ENCODE measurements around the gene LCOR.

GRCh38 chr10:97020452-97021400 lies 188.6 kb downstream of the LCOR start:
- TF ChIP-seq CTCF (IDR thresholded peaks at IDR 0.05) (peak in 1 of 4 experiments; percentile 16), POLR2AphosphoS5 (IDR thresholded peaks at IDR 0.05) (peak; percentile 41)
